IPS DF 19.7 (cell line): ENCODE results near the gene MRPS22.
"Not testable (repeated sequence)": the region's sequence is repeated elsewhere in the genome, so short reads cannot be mapped to it uniquely, and the experiment has no call there.

Experiments used
- DNase-seq: peaks from one replicate; pipeline ENCODE4 v3.0.0-alpha.2; 2013; ENCODE audit warnings: low read depth, low spot score

MRPS22 gene

GRCh38 chr3:139396707-139397106 is 52.9 kb downstream of the MRPS22 start:
- no peak for DNase-seq

- not testable (repeated sequence) for DNase-seq
Observed at GRCh38 chr3:139401155-139401554, 57.3 kb downstream of the MRPS22 start.
